ENCODE results near the gene MAN1A2.

MAN1A2 gene

DNA sequence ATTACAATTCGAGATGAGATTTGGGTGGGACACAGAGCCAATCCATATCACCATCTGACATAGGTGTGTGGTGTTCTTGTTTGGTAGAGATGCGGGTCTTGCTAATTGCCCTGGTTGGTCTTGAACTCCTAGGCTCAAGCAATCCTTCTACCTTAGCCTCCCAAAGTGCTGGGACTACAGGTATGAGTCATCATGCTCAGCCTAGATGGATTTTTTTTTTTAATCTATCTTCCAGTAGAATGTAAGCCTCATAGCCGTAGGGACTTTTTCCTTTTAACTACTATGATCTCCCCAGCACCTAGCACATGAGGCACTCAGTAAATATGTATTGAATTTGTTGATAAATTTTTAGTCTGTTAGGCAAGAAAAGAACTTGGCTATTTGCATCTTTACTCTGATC lies 144.0 kb downstream of the MAN1A2 start:
- DNase-seq = no peak

DNA sequence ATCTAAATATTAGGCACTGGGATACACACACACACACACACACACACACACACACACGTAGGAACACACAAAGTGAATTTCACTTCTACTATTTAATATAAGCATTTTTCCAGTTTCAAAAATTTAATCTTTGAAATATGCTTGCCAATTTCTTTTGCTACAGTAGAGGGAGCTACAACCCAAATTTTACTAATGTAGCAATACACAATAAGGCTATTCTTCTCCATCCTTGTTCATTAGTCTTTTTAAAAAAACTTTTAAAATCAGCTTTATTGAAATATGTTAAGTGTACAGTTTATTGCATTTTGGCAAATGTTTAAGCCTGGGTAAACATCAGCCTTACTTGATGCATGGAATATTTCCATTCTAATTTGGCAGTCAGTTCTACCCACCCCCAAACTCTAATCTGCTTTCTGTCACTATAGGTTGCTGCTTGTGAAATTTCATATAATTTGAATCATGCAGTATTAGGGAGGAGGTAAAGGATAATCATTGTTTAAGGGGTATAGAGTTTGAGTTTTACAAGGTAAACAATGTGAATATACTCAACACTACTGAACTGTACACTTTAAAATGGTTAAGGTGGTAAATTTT lies 145.6 kb downstream of the MAN1A2 start:
- no peak for DNase-seq

DNA sequence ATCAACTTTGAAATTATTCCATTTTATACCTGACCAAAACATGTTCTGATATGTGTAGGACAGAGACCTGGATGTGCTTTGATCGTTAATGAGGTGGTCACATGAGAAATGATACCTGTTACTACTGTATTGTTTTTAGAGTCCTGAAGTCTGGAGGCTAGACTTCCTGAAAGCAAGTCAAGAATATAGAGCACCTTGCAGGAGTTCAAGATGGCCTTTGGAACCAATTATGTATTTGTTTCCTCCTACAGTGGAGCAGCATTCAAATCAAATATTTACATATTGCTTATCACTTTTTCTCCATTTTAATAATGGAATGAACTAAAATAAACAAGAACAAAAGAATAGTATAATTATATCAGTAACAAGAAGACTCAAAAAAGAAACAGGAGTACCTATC lies 155.9 kb downstream of the MAN1A2 start:
- no peak for DNase-seq

DNA sequence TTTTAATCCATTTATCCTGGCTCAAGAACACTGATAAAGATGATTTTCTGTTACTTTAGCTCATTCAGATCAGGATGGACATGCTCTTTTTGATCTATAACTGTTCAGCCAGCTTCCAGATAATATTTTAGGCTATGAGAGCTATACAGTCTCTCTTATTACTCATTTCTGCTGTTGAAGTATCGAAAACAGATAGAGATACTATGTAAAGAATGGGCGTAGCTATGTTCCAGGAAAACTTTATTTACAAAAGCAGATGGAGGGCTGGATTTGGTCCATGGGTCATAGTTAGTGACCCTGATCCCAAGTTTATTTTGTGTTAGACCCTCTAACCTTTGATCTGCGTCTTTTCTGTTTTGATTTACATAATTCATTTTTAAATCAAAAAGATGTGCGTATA lies 159.8 kb downstream of the MAN1A2 start:
- no peak for DNase-seq

DNA sequence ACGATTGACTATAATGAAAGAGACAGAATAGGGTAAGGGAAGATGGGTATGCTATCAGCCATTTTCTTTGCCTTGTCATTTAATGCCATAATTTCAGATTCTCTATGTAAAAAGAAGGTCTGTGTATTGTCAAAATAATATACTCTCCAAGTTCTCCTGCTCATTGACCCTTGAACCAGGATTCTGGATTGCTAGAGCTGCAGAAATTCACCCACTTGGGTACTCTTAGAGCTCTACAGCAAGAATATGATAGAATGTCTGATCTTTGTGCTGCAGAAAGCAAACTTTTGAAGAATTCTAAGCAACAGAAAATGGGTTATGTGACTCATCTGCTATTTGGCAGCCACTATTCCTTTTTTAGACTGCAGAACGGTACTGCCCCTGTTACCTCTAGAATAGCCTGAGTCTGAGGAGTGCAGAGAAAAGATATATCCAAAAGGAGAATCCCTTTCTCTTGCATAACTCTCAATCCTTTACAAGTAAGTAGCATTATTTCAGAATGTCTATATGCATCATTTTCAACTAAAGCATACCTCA lies 160.4 kb downstream of the MAN1A2 start:
- no peak for DNase-seq

DNA sequence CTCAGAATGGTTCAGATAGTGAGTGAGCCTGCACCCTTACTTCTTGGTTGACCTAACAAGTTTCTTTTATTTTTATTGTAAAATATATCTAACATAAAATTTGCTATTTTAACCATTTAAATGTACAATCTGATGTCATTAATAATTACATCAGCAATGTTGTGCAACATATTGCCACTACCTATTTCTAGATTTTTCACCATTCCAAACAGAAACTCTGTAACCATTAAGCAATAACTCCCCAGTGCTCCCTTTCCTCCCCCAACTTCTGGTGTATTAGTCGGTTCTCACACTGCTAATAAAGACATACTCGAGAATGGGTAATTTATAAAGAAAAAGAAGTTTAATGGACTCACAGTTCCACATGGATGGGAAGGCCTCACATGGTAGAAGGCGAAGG lies 162.4 kb downstream of the MAN1A2 start:
- no peak for DNase-seq

DNA sequence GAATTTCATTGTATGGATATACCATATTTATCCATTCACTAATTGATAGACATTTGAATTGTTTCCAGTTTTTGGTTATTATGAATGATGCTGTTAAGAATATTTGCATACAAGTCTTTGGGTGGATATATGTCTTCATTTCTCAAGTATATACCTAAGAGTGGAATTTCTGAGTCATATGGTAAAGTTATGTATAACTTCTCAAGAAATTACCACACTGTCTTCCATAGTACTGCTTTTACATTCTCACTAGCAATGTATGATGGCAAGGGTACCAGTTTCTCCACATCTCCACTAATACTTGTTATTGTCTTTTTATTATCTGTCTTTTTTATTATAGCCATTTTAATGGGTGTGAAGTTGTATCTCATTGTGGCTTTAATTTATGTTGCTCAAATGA lies 164.0 kb downstream of the MAN1A2 start:
- DNase-seq = no peak

DNA sequence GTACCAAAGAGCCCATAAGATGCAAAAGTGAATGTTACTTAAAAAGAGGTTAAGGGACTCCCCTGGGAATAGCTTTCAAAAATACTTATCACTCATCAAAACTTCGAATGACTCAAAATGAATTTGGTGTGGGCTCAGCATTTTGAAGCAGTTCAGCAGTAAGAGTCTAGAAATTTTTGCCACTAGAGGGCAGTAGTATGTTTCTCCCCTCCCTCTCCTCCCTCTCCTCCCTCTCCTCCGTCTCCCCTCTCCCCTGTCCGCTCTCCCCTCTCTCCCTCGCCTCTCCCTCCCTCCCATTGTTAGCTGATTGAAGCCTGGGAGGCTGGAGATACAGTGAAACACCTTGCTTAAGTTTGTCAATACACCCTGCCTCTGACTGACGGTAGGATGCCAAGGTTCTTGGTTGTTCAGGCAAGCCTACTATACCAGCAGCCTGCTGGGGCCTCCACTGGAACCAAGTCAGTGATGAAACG lies 167.8 kb downstream of the MAN1A2 start:
- DNase-seq = peak; percentile 77

DNA sequence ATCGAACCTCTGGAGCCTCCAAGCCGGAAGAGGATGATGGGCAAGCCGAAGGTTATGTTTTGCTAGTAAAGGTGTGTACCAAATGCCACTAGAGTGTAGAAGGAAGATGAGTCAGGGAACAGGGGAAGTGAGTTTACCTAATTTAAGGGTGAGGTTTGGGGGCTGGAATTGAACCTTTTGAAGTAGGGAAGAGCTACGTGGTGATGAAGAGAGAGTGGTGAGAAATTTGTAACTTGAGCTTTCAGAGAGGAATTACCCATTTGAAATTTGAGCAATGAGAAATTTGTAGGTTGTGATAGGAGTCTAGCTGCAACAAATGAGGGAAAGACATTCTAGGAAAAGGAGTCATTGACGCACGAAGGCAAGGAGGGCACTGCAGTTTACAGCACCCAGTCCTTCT lies 168.6 kb downstream of the MAN1A2 start:
- DNase-seq = no peak

DNA sequence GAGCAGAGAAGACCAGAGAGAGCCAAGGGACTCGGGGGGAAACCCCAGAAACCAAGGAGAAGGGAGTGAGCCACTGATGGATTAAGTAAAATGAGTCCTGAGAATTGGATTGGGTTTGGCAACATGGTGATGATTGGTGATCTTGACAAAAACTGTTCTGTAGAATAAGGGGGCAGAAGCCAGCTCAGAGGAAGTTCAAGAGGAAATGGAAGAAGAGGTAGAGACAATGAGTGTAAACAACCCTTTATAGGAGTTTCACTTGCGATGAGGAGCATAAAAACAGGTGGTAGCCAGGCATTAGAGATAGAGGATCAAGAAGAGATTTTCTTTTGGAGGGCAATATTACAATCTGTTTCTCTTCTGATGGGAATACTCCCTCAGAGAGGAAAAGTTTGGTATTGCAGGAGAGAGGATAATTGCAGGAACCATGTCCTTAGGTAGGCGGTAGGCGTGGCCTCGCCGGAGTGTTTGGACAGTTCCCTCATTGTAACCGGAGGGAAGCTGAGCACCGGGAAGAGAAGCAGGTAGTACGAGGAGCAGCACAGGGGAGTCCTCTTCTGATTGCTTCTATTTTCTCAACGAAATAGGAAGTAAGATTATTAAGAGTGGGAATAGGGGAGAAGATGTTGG lies 170.2 kb downstream of the MAN1A2 start:
- no peak for DNase-seq

DNA sequence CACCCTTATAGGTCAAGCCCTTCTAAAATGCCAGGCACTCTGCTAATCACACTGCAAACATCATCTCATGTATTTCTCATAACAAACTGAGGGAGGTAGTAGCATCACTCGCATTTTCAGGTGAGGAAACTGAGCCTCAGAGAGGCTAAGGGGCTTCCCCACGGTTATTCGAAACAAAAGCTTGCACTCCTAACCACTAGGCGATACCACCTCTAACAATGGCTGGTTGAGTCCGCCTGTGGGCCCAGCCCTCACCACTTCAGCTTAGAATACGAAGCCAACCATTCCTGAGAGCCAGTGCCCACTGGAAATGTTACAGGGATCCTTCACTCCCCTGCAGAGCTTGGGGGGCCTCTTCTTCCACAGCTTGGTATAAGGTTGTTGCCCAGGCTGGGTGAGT lies 173.3 kb downstream of the MAN1A2 start:
- no peak for DNase-seq

DNA sequence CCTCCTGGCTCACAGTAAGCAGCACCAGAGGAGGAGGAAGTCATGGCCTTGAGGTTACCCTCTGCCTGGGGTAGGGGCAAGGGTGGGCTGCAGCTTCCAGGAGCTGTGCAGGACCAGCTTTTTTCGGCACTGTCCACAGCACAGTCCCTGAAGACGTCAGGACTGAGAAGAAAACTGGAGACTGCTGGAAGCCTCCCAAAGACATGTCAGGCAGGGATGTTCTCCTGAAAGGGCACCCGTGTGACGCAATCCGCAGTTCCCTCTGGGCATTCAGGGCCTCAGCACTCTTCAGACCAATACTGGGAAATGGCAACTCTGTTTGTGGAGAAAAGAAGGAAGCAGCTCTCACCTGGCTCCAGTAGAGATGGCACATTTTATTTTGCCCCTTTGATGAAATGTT lies 173.8 kb downstream of the MAN1A2 start:
- no peak for DNase-seq

DNA sequence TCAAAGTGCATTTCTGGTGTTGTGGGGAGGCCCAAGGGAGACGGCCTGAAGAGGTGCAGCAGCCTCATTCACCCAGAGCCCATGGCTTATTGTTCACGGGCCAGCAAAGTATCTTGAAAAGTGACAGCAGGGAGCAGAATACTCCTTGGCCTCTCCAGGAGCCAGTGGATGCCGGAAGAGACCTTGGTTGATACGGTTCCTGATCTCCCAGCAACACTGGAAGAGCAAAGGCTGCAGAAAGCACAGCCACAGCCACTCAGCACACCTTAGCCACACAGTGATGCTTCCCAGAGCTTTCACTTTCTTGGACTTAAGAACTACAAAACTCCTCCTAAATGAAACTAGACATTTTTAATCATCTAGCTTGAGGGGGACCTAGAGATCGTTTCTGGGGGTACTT lies 174.3 kb downstream of the MAN1A2 start:
- DNase-seq = no peak

DNA sequence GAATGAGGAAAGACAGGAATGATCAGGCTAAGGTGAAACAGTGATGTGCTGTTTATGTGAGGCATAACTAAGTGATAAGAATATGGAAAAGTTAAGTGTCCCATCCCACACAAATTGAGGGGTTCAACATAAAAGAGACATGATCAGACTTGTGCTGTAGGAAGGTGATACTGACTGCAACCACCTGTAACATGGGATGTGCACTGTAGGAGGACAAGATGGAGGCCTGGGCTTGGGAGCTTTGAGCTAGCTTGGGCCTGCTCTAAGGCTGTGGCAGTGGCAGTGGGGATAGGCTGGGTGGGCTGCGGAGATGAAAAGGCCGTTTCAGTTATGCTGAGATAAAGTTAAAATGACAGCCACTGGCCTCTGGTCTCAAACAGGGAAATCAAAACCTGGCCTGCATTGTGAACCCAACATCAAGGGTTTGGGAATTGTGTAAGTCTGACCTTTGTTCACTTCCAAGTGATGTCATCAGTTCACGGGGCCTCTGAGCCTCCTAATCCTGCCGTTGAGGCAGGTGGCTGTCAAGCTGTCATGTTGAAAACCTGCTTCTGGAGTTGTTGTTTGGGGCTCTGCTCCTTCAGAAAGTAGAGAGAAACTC lies 177.4 kb downstream of the MAN1A2 start:
- no peak for DNase-seq

DNA sequence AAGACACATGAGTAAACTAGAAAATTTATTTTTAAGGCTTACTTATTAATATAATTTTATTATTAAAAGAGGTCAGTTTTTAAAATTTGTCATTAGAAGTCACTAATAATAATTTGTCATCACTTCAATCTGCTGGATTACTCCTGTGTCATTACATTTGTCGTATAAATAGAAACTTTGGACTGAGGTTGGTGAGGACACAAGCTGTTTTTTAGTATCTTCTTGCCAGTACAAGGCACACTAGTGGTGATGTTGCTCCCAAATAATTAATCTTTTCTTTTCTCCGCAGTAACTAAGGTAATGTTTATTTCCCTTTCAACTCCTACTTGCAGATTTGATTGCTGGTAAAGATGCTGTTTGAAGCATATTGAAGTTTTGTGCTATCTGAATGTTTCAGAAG lies 179.2 kb downstream of the MAN1A2 start:
- DNase-seq = no peak

DNA sequence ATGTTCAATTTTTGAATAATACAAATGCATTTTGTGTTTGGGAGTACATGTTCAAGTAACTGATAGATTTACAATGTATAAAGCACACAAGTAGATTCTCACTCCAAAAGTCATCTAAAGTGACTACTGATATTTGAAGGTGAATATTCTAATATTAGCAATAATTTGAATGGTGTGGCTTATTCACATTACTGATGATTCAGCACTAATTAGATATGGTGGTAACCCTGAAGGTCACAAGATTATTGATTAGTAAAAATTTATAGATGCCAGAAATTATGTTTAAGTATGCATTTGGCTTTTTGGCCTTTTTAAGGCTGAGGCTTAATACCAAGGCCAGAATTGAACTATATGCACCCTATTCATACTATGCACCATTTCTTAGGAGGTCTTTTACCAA lies 186.2 kb downstream of the MAN1A2 start:
- DNase-seq = no peak

DNA sequence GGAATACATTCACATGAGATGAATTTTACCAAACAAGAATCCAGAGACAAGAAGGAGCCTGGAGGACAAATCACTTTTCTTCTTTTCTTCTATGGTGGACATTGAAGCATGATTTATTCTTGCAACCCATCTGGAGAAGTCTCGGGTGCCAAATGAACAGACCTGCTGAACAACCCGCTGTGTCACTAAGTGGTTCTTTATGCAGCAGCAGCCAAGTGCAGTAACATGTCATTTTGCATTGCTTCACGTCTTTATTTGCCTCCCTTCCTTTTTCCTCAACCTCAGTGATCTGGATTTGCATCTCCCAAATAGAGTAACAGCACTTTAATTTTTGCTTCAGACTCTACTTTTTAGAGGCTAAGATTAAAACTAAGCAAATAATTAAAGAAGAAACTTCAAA lies 188.6 kb downstream of the MAN1A2 start:
- DNase-seq = no peak

DNA sequence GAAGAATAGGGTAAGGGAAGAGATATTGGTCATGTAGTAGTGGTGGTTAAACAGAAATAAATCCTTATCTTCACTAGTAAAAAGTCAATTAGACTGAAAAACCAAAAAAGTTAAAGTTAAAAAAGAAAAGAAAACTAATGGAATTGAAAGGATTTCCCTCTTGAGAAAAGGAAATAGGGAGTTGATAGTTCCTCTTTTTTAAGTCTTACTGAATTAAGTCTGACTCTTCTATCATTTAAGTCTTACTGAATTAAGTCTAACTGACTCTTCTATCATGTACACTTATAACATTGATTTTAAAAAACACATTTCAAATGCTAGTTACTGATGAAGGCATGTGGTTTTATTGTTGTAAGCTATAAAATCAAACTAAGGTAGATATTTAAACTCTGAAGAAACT lies 189.1 kb downstream of the MAN1A2 start:
- DNase-seq = no peak

DNA sequence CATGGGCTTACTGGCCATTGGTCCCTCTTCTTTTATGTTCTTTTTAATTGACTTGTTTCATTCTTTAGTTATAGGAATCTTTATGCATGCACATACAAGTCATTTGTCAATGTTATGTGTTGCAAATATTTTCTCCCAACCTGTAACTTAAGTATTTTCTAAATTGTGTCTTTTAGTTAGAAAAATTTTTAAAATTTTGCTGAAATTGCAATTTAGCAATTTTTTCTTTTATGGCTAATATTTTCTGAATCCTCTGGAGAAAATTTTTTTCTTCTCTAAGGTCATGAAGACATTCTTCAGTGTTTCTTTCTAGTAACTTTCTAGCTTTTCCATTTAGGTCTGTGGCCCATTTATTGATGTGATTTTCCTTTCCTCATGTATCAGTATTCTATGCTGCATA lies 189.7 kb downstream of the MAN1A2 start:
- no peak for DNase-seq

DNA sequence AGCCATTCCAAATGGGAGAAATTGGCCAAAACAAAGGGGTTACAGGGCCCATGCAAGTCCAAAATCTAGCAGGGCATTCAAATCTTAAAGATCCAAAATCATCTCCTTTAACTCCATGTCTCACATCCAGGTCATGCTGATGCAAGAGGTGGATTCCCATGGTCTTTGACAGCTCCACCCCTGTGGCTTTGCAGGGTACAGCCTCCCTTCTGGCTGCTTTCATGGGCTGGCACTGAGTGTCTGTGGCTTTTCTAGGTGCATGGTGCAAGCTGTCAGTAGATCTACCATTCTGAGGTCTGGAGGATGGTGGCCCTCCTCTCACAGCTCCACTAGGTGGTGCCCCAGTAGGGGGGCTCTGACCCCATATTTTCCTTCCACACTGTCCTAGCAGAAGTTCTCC lies 191.2 kb downstream of the MAN1A2 start:
- DNase-seq = peak; percentile 43

DNA sequence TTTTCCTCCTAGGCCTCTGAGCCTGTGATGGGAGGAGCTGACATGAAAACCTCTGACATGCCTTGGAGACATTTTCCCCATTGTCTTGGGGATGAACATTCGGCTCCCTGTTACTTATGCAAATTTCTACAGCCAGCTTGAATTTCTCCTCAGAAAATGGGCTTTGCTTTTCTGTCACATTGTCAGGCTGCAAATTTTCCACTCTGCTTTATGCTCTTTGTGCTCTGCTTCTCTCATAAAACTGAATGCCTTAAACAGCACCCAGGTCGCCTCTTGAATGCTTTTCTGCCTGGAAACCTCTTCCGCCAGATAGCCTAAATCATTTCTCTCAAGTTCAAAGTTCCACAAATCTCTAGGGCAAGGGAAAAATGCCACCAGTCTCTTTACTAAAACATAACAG lies 191.9 kb downstream of the MAN1A2 start:
- no peak for DNase-seq

DNA sequence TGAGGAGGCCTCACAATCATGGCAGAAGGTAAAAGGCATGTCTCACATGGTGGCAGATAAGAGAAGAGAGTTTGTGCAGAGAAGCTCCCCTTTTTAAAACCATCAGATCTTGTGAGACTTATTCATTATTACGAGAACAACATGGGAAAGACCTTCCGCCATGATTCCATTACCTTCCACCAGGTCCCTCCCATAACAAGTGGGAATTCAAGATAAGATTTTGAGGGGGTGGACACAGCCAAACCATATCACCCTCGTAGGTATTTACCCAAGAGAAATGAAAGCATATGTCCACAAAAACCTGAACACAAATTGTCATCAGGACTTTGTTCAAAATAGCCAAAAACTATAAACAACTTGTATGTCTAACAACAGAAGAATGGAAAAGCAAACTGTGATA lies 192.7 kb downstream of the MAN1A2 start:
- DNase-seq = no peak

DNA sequence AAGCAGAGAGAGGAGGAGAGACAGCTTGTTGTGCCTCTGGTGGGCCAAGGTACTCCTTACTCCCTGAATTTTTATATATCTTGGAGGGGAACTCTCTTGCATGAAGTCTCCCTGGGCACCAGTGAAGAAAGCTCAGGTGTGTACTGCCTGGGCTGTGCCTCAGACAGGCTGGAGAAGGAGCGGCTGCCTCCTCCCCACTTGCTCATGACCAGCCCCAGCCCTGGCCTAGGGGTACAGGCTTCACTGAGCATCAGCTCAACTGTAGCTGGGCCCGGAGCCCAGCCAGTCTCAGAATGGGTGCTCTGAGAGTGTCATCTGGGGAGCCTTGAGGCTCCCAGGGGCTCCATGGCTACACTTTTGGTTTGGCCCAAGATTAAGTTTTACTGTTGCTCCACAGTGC lies 193.8 kb downstream of the MAN1A2 start:
- DNase-seq = peak; percentile 47

DNA sequence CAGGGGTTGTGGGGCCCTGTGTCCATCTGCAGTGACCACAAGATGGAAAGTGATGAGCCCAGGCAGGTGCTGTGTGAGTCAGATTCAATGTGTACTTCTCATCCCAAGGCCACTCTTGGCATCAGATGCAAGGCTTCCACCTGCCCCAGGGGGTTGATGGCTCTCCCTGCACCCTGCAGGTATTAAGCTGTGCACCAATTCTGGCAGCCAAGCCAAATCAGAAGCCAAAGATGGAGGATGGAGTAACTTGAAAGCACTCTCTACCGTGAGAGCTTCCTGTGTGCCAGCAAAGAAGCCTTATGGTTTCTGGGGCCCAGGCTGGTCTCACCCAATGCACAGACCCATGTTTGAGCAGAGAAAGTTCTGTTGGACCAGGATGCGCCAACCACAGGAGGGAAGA lies 194.3 kb downstream of the MAN1A2 start:
- DNase-seq = peak; percentile 24
